Gastrocnemius medialis (tissue), 4 donors: ENCODE results near the gene GTPBP4.

Experiments
- CTCF ChIP-seq, 5 experiments: fragments of 450-650 bp in 3 of 5; fragments of 200-600 bp in 2 of 5; sonication (generic) in 2 of 5; IDR thresholded peaks in 4 of 5; conservative IDR thresholded peaks in 1 of 5; 1 replicate in 4 of 5; 2 replicates in 1 of 5; pipeline ENCODE4 v1.5.1; 2016 to 2019; ENCODE audit warnings: antibody characterized with exemption in 5 of 5, mild to moderate bottlenecking in 3 of 5, moderate library complexity in 3 of 5
- POLR2A ChIP-seq, 2 donors: fragments of 450-650 bp; IDR thresholded peaks; one replicate each; pipeline ENCODE4 v1.6.1; 2017; ENCODE audit warnings: antibody characterized with exemption in 2 of 2, mild to moderate bottlenecking in 2 of 2, moderate library complexity in 2 of 2

GRCh38 chr10:1024103-1024502 lies 35.9 kb downstream of the GTPBP4 start:
- TF ChIP-seq CTCF (IDR thresholded peaks at IDR 0.05 in 4 of 5, conservative IDR thresholded peaks at IDR 0.05 in 1 of 5) (no peak), POLR2A (IDR thresholded peaks at IDR 0.05) (no peak)
